ENCODE measurements around the gene C16orf74. TPM values are rescaled to one million over a fixed set of nuclear protein-coding genes. Genes with fewer than 3 reads are reported as not detected.

The C16orf74 gene
- total RNA-seq, 1 experiment from 2014 or later: 3.4 TPM

DNA sequence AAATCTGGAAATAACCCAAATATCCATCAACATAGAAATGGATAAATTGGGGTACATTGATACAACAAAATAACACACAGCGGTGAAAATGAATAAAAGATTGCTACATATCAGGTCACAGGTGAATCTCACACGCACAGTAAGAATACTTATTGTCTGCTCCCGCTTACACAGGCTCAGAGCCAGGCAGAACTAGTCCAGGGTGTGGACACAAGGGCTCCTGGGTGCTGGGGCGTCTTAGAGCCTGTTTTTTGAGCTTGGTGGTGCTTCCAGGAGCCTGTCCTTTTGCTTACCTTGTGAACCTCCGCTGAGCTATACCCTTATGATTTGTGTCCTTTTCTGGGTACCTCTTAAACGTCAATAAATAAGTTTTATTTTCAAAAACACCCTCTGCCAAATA is 19.8 kb upstream of the C16orf74 start:
- Mint-ChIP-seq H3K27me3 (ENCODE audit: unreplicated experiment) (peaks cover 8% of the 10 kb centered on the region), H3K9me3 (ENCODE audit: low read depth, unreplicated experiment) (no peaks in the 10 kb centered on the region), H3K27ac (ENCODE audit: unreplicated experiment) (no peak overlapping the region), H3K4me1 (ENCODE audit: low read depth, unreplicated experiment) (peaks cover 14% of the 10 kb centered on the region), H3K4me3 (ENCODE audit: low read depth, unreplicated experiment) (no peak overlapping the region), H3K36me3 (ENCODE audit: insufficient read depth, unreplicated experiment) (peaks cover 10% of the 10 kb centered on the region)
- CTCF ChIA-PET: interaction anchor here (0.5 to 0.7 kb wide), 2 partner anchors 10 to 23 kb away, joined by 3 to 4 read pairs; no protein-coding TSS in a partner anchor
- intact Hi-C loops (cut with micrococcal nuclease; ENCODE audit: unreplicated experiment): no loop called here
- TF ChIP-seq, protein P1, sequence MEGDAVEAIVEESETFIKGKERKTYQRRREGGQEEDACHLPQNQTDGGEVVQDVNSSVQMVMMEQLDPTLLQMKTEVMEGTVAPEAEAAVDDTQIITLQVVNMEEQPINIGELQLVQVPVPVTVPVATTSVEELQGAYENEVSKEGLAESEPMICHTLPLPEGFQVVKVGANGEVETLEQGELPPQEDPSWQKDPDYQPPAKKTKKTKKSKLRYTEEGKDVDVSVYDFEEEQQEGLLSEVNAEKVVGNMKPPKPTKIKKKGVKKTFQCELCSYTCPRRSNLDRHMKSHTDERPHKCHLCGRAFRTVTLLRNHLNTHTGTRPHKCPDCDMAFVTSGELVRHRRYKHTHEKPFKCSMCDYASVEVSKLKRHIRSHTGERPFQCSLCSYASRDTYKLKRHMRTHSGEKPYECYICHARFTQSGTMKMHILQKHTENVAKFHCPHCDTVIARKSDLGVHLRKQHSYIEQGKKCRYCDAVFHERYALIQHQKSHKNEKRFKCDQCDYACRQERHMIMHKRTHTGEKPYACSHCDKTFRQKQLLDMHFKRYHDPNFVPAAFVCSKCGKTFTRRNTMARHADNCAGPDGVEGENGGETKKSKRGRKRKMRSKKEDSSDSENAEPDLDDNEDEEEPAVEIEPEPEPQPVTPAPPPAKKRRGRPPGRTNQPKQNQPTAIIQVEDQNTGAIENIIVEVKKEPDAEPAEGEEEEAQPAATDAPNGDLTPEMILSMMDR (IDR thresholded peaks at IDR 0.05; ENCODE audit: unreplicated experiment): no peak
- BruUV-seq (replicated peaks): no TSS peak
- DNase-seq: no peak

GRCh38 chr16:85768199-85768598 is 17.3 kb upstream of the C16orf74 start:
- no peak for DNase-seq
- H3K27ac Mint-ChIP-seq (ENCODE audit: unreplicated experiment): no peak overlapping the region
- H3K4me3 Mint-ChIP-seq (ENCODE audit: low read depth, unreplicated experiment): no peak overlapping the region
- no TSS peak for BruUV-seq (replicated peaks)
- intact Hi-C loops (cut with micrococcal nuclease; ENCODE audit: unreplicated experiment): no loop called here
- peaks cover 28% of the 10 kb centered on the region for H3K27me3 Mint-ChIP-seq (ENCODE audit: unreplicated experiment)
- H3K4me1 Mint-ChIP-seq (ENCODE audit: low read depth, unreplicated experiment): peaks cover 14% of the 10 kb centered on the region
- TF ChIP-seq, protein P1 (IDR thresholded peaks at IDR 0.05; ENCODE audit: unreplicated experiment): no peak
- H3K36me3 Mint-ChIP-seq (ENCODE audit: insufficient read depth, unreplicated experiment): peaks cover 10% of the 10 kb centered on the region
- CTCF ChIA-PET: interaction anchor here (1.6 kb wide), 1 partner anchor 8 kb away, joined by 4 read pairs; no protein-coding TSS in a partner anchor
- H3K9me3 Mint-ChIP-seq (ENCODE audit: low read depth, unreplicated experiment): no peaks in the 10 kb centered on the region

- BruUV-seq (replicated peaks): no TSS peak
- TF ChIP-seq, protein P1 (IDR thresholded peaks at IDR 0.05; ENCODE audit: unreplicated experiment): no peak
- peaks cover 14% of the 10 kb centered on the region for H3K4me1 Mint-ChIP-seq (ENCODE audit: low read depth, unreplicated experiment)
- peak overlapping the region; percentile 9 for H3K4me3 Mint-ChIP-seq (ENCODE audit: low read depth, unreplicated experiment)
- DNase-seq: peak; percentile 44
- CTCF ChIA-PET: interaction anchor here (1.6 kb wide), 1 partner anchor 8 kb away, joined by 4 read pairs; no protein-coding TSS in a partner anchor
- peak overlapping the region; percentile 62 for H3K27ac Mint-ChIP-seq (ENCODE audit: unreplicated experiment)
- peaks cover 34% of the 10 kb centered on the region for H3K27me3 Mint-ChIP-seq (ENCODE audit: unreplicated experiment)
- intact Hi-C loops (cut with micrococcal nuclease; ENCODE audit: unreplicated experiment): no loop called here
- no peaks in the 10 kb centered on the region for H3K9me3 Mint-ChIP-seq (ENCODE audit: low read depth, unreplicated experiment)
- H3K36me3 Mint-ChIP-seq (ENCODE audit: insufficient read depth, unreplicated experiment): peaks cover 10% of the 10 kb centered on the region
Observed at GRCh38 chr16:85767531-85767930, 16.6 kb upstream of the C16orf74 start.

- Mint-ChIP-seq H3K27ac (ENCODE audit: unreplicated experiment) (no peak overlapping the region), H3K9me3 (ENCODE audit: low read depth, unreplicated experiment) (no peaks in the 10 kb centered on the region), H3K27me3 (ENCODE audit: unreplicated experiment) (peaks cover 52% of the 10 kb centered on the region), H3K36me3 (ENCODE audit: insufficient read depth, unreplicated experiment) (peaks cover 6% of the 10 kb centered on the region), H3K4me3 (ENCODE audit: low read depth, unreplicated experiment) (no peak overlapping the region), H3K4me1 (ENCODE audit: low read depth, unreplicated experiment) (peaks cover 14% of the 10 kb centered on the region)
- CTCF ChIA-PET: no interaction called here
- TF ChIP-seq, protein P1 (IDR thresholded peaks at IDR 0.05; ENCODE audit: unreplicated experiment): no peak
- no TSS peak for BruUV-seq (replicated peaks)
- DNase-seq: no peak
- intact Hi-C loops (cut with micrococcal nuclease; ENCODE audit: unreplicated experiment): no loop called here
Observed at GRCh38 chr16:85765767-85766166, 14.9 kb upstream of the C16orf74 start.
